Type B pancreatic cell (in vitro differentiated cells): Measurements from ENCODE around the gene ARHGAP8. TPM values are rescaled to one million over a fixed set of nuclear protein-coding genes. Genes with fewer than 3 reads are reported as not detected.
"Not testable (repeated sequence)": the region's sequence is repeated elsewhere in the genome, so short reads cannot be mapped to it uniquely, and the experiment has no call there.

Experiments used
- DNase-seq: peaks from one replicate; pipeline ENCODE4 v3.0.0; 2021; ENCODE audit warnings: mixed read lengths; ENCODE audit not compliant: unreplicated experiment; ENCODE audit errors: extremely low spot score
- H3K27ac Mint-ChIP-seq: 2 replicates; pipeline ENCODE4 v1.8.0; 2021; ENCODE audit warnings: mild to moderate bottlenecking, mixed read lengths
- H3K27me3 Mint-ChIP-seq: 2 replicates; pipeline ENCODE4 v1.8.0; 2021; ENCODE audit warnings: mixed read lengths
- H3K36me3 Mint-ChIP-seq: 2 replicates; pipeline ENCODE4 v1.8.0; 2021; ENCODE audit warnings: mixed read lengths
- H3K4me1 Mint-ChIP-seq: one replicate; pipeline ENCODE4 v1.8.0; 2021; ENCODE audit warnings: mixed read lengths; ENCODE audit not compliant: unreplicated experiment
- H3K4me3 Mint-ChIP-seq: 2 replicates; pipeline ENCODE4 v1.8.0; 2021; ENCODE audit warnings: mild to moderate bottlenecking, mixed read lengths
- H3K9me3 Mint-ChIP-seq: 2 replicates; pipeline ENCODE4 v1.8.0; 2021; ENCODE audit warnings: mixed read lengths
- CTCF ChIP-seq: fragments of 200-600 bp; sonication (generic); conservative IDR thresholded peaks from 2 replicates; pipeline ENCODE4 v1.5.0; 2021; ENCODE audit warnings: antibody characterized with exemption, mild to moderate bottlenecking
- total RNA-seq: library from RNA; stranded (reverse); gene quantifications from 2 replicates; pipeline ENCODE4 v1.2.1, GENCODE V29; 2021; ENCODE audit warnings: low replicate concordance

Gene ARHGAP8
- total RNA-seq, 1 donor from 2014 or later, result 18.0 TPM

GRCh38 chr22:44795701-44796630 is 43.6 kb downstream of the ARHGAP8 start:
- H3K4me3 Mint-ChIP-seq, result no peak overlapping the region

GRCh38 chr22:44797181-44797725 is 44.9 kb downstream of the ARHGAP8 start:
- H3K36me3 Mint-ChIP-seq, result peaks cover 6% of the 10 kb centered on the region
- H3K9me3 Mint-ChIP-seq, result no peaks in the 10 kb centered on the region
- H3K27ac Mint-ChIP-seq, result no peak overlapping the region
- TF ChIP-seq CTCF, result no peak
- no peaks in the 10 kb centered on the region for H3K27me3 Mint-ChIP-seq
- H3K4me1 Mint-ChIP-seq, result peaks cover 30% of the 10 kb centered on the region
- peak overlapping the region; percentile 32 for H3K4me3 Mint-ChIP-seq
- no peak for DNase-seq

More at GRCh38 chr22:44795701-44796630, 43.6 kb downstream of the ARHGAP8 start:
- Mint-ChIP-seq H3K27me3 (no peaks in the 10 kb centered on the region), H3K27ac (no peak overlapping the region), H3K4me1 (peaks cover 26% of the 10 kb centered on the region), H3K9me3 (no peaks in the 10 kb centered on the region), H3K36me3 (peaks cover 6% of the 10 kb centered on the region)
- DNase-seq, result no peak
- no peak for TF ChIP-seq CTCF

GRCh38 chr22:44799077-44799945 is 46.9 kb downstream of the ARHGAP8 start:
- peaks cover 19% of the 10 kb centered on the region for H3K4me1 Mint-ChIP-seq
- no peaks in the 10 kb centered on the region for H3K36me3 Mint-ChIP-seq
- H3K27me3 Mint-ChIP-seq, result no peaks in the 10 kb centered on the region
- H3K4me3 Mint-ChIP-seq, result no peak overlapping the region
- no peak overlapping the region for H3K27ac Mint-ChIP-seq
- DNase-seq, result no peak
- no peak for TF ChIP-seq CTCF
- H3K9me3 Mint-ChIP-seq, result no peaks in the 10 kb centered on the region

GRCh38 chr22:44799946-44800634 is 47.7 kb downstream of the ARHGAP8 start:
- peaks cover 19% of the 10 kb centered on the region for H3K4me1 Mint-ChIP-seq
- not testable (repeated sequence) for H3K4me3 Mint-ChIP-seq, H3K27ac Mint-ChIP-seq, H3K27me3 Mint-ChIP-seq, H3K9me3 Mint-ChIP-seq, H3K36me3 Mint-ChIP-seq, DNase-seq

GRCh38 chr22:44801476-44801875 is 49.1 kb downstream of the ARHGAP8 start:
- Mint-ChIP-seq H3K27me3 (no peaks in the 10 kb centered on the region), H3K27ac (no peak overlapping the region), H3K9me3 (no peaks in the 10 kb centered on the region), H3K4me1 (peaks cover 31% of the 10 kb centered on the region), H3K4me3 (no peak overlapping the region), H3K36me3 (peaks cover 7% of the 10 kb centered on the region)
- no peak for TF ChIP-seq CTCF
- DNase-seq, result no peak
